ENCODE results near the gene AKR1D1. TPM values are rescaled to one million over a fixed set of nuclear protein-coding genes. Genes with fewer than 3 reads are reported as not detected.
"Not testable (repeated sequence)": the region's sequence is repeated elsewhere in the genome, so short reads cannot be mapped to it uniquely, and the experiment has no call there.

Gene AKR1D1
- total RNA-seq, 1 experiment from 2014 or later, result not detected

DNA sequence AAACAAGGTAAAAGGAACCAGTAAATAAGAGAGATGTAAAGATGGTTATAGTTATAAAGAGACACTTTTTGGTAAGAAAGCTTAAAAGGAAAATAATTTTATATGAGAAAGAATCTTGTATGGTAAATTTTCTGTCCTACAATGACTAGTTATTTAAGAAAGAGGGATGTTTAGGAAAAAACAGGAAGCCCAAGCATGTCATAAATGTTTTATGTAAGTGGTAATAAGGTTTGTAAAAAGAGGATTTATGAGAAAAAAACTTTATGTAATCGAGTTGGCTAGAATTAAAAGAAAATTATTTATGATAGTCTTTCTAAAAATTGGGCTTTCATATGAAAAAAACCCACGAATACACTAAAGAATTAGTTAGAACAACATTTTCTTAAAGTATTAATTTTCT is 40.1 kb upstream of the AKR1D1 start:
- H3K27ac ChIP-seq (ENCODE audit: low read length), result no peak overlapping the region
- H3K4me3 ChIP-seq (ENCODE audit: low read length), result no peak overlapping the region
- H4K20me1 ChIP-seq (ENCODE audit: insufficient read depth, low read depth, low read length), result no peaks in the 10 kb centered on the region
- H3K9me2 ChIP-seq (replicated peaks; ENCODE audit: insufficient read depth, low read length), result no peaks in the 10 kb centered on the region
- H3K9ac ChIP-seq (ENCODE audit: low read length), result no peak overlapping the region
- H3K27me3 ChIP-seq (ENCODE audit: low read length), result no peaks in the 10 kb centered on the region
- no peak for DNase-seq
- no peaks in the 10 kb centered on the region for H3K4me1 ChIP-seq (ENCODE audit: low read length)
- no peaks in the 10 kb centered on the region for H3K36me3 ChIP-seq (ENCODE audit: insufficient read depth, low read length)
- H3K4me2 ChIP-seq (ENCODE audit: low read depth, low read length, poor library complexity, severe bottlenecking), result no peak overlapping the region
- H2AFZ ChIP-seq (ENCODE audit: low read length), result no peak overlapping the region
- H3K79me2 ChIP-seq (ENCODE audit: low read length), result no peaks in the 10 kb centered on the region
- H3K9me3 ChIP-seq (ENCODE audit: low read length), result no peaks in the 10 kb centered on the region

GRCh38 chr7:138040063-138040462 is 36.2 kb upstream of the AKR1D1 start:
- H3K9me2 ChIP-seq (replicated peaks; ENCODE audit: insufficient read depth, low read length); H3K4me3 ChIP-seq (ENCODE audit: low read length); H4K20me1 ChIP-seq (ENCODE audit: insufficient read depth, low read depth, low read length); DNase-seq; H3K9me3 ChIP-seq (ENCODE audit: low read length); H3K4me2 ChIP-seq (ENCODE audit: low read depth, low read length, poor library complexity, severe bottlenecking); H3K27me3 ChIP-seq (ENCODE audit: low read length); H3K9ac ChIP-seq (ENCODE audit: low read length); H2AFZ ChIP-seq (ENCODE audit: low read length); H3K36me3 ChIP-seq (ENCODE audit: insufficient read depth, low read length); H3K4me1 ChIP-seq (ENCODE audit: low read length); H3K27ac ChIP-seq (ENCODE audit: low read length); H3K79me2 ChIP-seq (ENCODE audit: low read length): not testable (repeated sequence)

- Histone ChIP-seq H2AFZ (ENCODE audit: low read length) (no peak overlapping the region), H3K4me2 (ENCODE audit: low read depth, low read length, poor library complexity, severe bottlenecking) (no peak overlapping the region), H3K79me2 (ENCODE audit: low read length) (no peaks in the 10 kb centered on the region), H3K9me3 (ENCODE audit: low read length) (no peaks in the 10 kb centered on the region), H3K4me3 (ENCODE audit: low read length) (no peak overlapping the region), H3K27ac (ENCODE audit: low read length) (no peak overlapping the region), H3K9ac (ENCODE audit: low read length) (no peak overlapping the region), H3K36me3 (ENCODE audit: insufficient read depth, low read length) (no peaks in the 10 kb centered on the region), H3K9me2 (replicated peaks; ENCODE audit: insufficient read depth, low read length) (no peaks in the 10 kb centered on the region), H3K27me3 (ENCODE audit: low read length) (no peaks in the 10 kb centered on the region), H4K20me1 (ENCODE audit: insufficient read depth, low read depth, low read length) (no peaks in the 10 kb centered on the region), H3K4me1 (ENCODE audit: low read length) (no peaks in the 10 kb centered on the region)
- DNase-seq, result no peak
These were observed 31.4 kb upstream of the AKR1D1 start for GRCh38 chr7:138044897-138045296.

GRCh38 chr7:138047907-138048306 is 28.4 kb upstream of the AKR1D1 start:
- H3K9me3 ChIP-seq (ENCODE audit: low read length), result no peaks in the 10 kb centered on the region
- no peaks in the 10 kb centered on the region for H3K79me2 ChIP-seq (ENCODE audit: low read length)
- H3K27ac ChIP-seq (ENCODE audit: low read length), result no peak overlapping the region
- H3K36me3 ChIP-seq (ENCODE audit: insufficient read depth, low read length), result no peaks in the 10 kb centered on the region
- no peaks in the 10 kb centered on the region for H4K20me1 ChIP-seq (ENCODE audit: insufficient read depth, low read depth, low read length)
- no peaks in the 10 kb centered on the region for H3K9me2 ChIP-seq (replicated peaks; ENCODE audit: insufficient read depth, low read length)
- H3K4me1 ChIP-seq (ENCODE audit: low read length), result no peaks in the 10 kb centered on the region
- H3K9ac ChIP-seq (ENCODE audit: low read length), result no peak overlapping the region
- H2AFZ ChIP-seq (ENCODE audit: low read length), result no peak overlapping the region
- no peak overlapping the region for H3K4me2 ChIP-seq (ENCODE audit: low read depth, low read length, poor library complexity, severe bottlenecking)
- DNase-seq, result no peak
- no peak overlapping the region for H3K4me3 ChIP-seq (ENCODE audit: low read length)
- no peaks in the 10 kb centered on the region for H3K27me3 ChIP-seq (ENCODE audit: low read length)

- no peak overlapping the region for H3K4me2 ChIP-seq (ENCODE audit: low read depth, low read length, poor library complexity, severe bottlenecking)
- H3K9me3 ChIP-seq (ENCODE audit: low read length), result no peaks in the 10 kb centered on the region
- no peak overlapping the region for H2AFZ ChIP-seq (ENCODE audit: low read length)
- H3K9me2 ChIP-seq (replicated peaks; ENCODE audit: insufficient read depth, low read length), result no peaks in the 10 kb centered on the region
- H3K9ac ChIP-seq (ENCODE audit: low read length), result no peak overlapping the region
- H3K4me3 ChIP-seq (ENCODE audit: low read length), result no peak overlapping the region
- no peak overlapping the region for H3K27ac ChIP-seq (ENCODE audit: low read length)
- no peak for DNase-seq
- no peaks in the 10 kb centered on the region for H3K79me2 ChIP-seq (ENCODE audit: low read length)
- no peaks in the 10 kb centered on the region for H3K36me3 ChIP-seq (ENCODE audit: insufficient read depth, low read length)
- no peaks in the 10 kb centered on the region for H3K4me1 ChIP-seq (ENCODE audit: low read length)
- no peaks in the 10 kb centered on the region for H3K27me3 ChIP-seq (ENCODE audit: low read length)
- no peaks in the 10 kb centered on the region for H4K20me1 ChIP-seq (ENCODE audit: insufficient read depth, low read depth, low read length)
These were observed 26.6 kb upstream of the AKR1D1 start for GRCh38 chr7:138049505-138050116.

- not testable (repeated sequence) for H3K27ac ChIP-seq (ENCODE audit: low read length); H3K4me2 ChIP-seq (ENCODE audit: low read depth, low read length, poor library complexity, severe bottlenecking); H3K9me2 ChIP-seq (replicated peaks; ENCODE audit: insufficient read depth, low read length); H3K4me1 ChIP-seq (ENCODE audit: low read length); H3K36me3 ChIP-seq (ENCODE audit: insufficient read depth, low read length); H4K20me1 ChIP-seq (ENCODE audit: insufficient read depth, low read depth, low read length); H3K4me3 ChIP-seq (ENCODE audit: low read length); H2AFZ ChIP-seq (ENCODE audit: low read length); H3K27me3 ChIP-seq (ENCODE audit: low read length); H3K9me3 ChIP-seq (ENCODE audit: low read length); H3K79me2 ChIP-seq (ENCODE audit: low read length); H3K9ac ChIP-seq (ENCODE audit: low read length); DNase-seq
These were observed 24.5 kb upstream of the AKR1D1 start for GRCh38 chr7:138051712-138052247.

DNA sequence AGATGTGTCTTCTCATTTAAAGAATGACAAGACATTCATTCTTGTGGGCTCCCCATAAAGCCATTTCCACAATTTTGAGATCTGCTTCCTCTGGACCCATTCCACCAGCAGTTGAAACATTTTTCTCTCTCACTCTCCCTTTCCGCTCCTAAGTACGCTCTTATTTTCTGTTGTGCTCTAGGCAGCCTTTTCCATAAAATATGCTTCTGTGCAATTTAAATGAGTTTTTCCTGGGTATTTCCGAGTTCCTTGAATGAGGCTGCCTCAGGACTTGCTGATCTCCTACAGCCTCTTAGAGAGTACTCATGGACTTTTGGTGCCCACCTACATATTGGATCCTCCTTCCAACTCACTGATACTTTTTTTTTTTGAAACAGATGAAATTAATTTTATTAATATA is 23.6 kb upstream of the AKR1D1 start:
- H2AFZ ChIP-seq (ENCODE audit: low read length), result no peak overlapping the region
- H3K4me2 ChIP-seq (ENCODE audit: low read depth, low read length, poor library complexity, severe bottlenecking), result no peak overlapping the region
- H3K27ac ChIP-seq (ENCODE audit: low read length), result no peak overlapping the region
- no peaks in the 10 kb centered on the region for H3K36me3 ChIP-seq (ENCODE audit: insufficient read depth, low read length)
- H3K9me3 ChIP-seq (ENCODE audit: low read length), result no peaks in the 10 kb centered on the region
- H3K4me3 ChIP-seq (ENCODE audit: low read length), result no peak overlapping the region
- H3K4me1 ChIP-seq (ENCODE audit: low read length), result no peaks in the 10 kb centered on the region
- no peaks in the 10 kb centered on the region for H3K79me2 ChIP-seq (ENCODE audit: low read length)
- H3K27me3 ChIP-seq (ENCODE audit: low read length), result no peaks in the 10 kb centered on the region
- DNase-seq, result no peak
- no peaks in the 10 kb centered on the region for H4K20me1 ChIP-seq (ENCODE audit: insufficient read depth, low read depth, low read length)
- no peak overlapping the region for H3K9ac ChIP-seq (ENCODE audit: low read length)
- H3K9me2 ChIP-seq (replicated peaks; ENCODE audit: insufficient read depth, low read length), result no peaks in the 10 kb centered on the region

DNA sequence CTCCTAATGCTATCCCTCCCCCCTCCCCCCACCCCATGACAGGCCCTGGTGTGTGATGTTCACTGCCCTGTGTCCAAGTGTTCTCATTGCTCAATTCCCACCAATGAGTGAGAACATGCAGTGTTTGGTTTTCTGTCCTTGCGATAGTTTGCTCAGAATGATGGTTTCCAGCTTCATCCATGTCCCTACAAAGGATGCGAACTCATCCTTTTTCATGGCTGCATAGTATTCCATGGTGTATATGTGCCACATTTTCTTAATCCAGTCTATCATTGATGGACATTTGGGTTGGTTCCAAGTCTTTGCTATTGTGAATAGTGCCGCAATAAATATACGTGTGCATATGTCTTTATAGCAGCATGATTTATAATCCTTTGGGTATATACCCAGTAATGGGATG is 20.6 kb upstream of the AKR1D1 start:
- not testable (repeated sequence) for H2AFZ ChIP-seq (ENCODE audit: low read length); H4K20me1 ChIP-seq (ENCODE audit: insufficient read depth, low read depth, low read length); H3K27me3 ChIP-seq (ENCODE audit: low read length); H3K27ac ChIP-seq (ENCODE audit: low read length); H3K9ac ChIP-seq (ENCODE audit: low read length); H3K79me2 ChIP-seq (ENCODE audit: low read length); H3K9me2 ChIP-seq (replicated peaks; ENCODE audit: insufficient read depth, low read length); H3K4me1 ChIP-seq (ENCODE audit: low read length); H3K36me3 ChIP-seq (ENCODE audit: insufficient read depth, low read length); H3K9me3 ChIP-seq (ENCODE audit: low read length); H3K4me2 ChIP-seq (ENCODE audit: low read depth, low read length, poor library complexity, severe bottlenecking); DNase-seq; H3K4me3 ChIP-seq (ENCODE audit: low read length)

DNA sequence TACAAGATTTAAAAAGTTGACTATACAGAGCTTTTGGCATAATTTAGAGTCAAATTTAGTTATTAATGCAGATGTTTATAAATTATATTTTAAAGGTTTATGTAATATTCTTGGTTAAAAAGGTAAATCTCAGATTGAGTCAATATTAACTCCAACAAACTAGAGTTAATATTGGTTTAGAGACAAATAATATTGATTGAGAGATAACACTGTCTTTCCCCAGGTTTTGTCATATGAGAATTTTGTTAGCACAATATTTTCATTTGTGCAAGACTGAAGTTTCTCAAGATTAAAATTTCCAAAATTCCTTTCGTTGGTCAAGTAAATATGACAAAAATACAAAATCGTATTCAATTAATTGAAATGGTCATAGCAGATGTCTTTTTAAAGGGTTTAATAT is 12.9 kb upstream of the AKR1D1 start:
- no peak overlapping the region for H3K4me2 ChIP-seq (ENCODE audit: low read depth, low read length, poor library complexity, severe bottlenecking)
- no peaks in the 10 kb centered on the region for H4K20me1 ChIP-seq (ENCODE audit: insufficient read depth, low read depth, low read length)
- H3K27ac ChIP-seq (ENCODE audit: low read length), result no peak overlapping the region
- H3K9ac ChIP-seq (ENCODE audit: low read length), result no peak overlapping the region
- H3K27me3 ChIP-seq (ENCODE audit: low read length), result no peaks in the 10 kb centered on the region
- no peak for DNase-seq
- H2AFZ ChIP-seq (ENCODE audit: low read length), result no peak overlapping the region
- H3K4me1 ChIP-seq (ENCODE audit: low read length), result no peaks in the 10 kb centered on the region
- H3K36me3 ChIP-seq (ENCODE audit: insufficient read depth, low read length), result no peaks in the 10 kb centered on the region
- no peak overlapping the region for H3K4me3 ChIP-seq (ENCODE audit: low read length)
- no peaks in the 10 kb centered on the region for H3K79me2 ChIP-seq (ENCODE audit: low read length)
- no peaks in the 10 kb centered on the region for H3K9me3 ChIP-seq (ENCODE audit: low read length)
- no peaks in the 10 kb centered on the region for H3K9me2 ChIP-seq (replicated peaks; ENCODE audit: insufficient read depth, low read length)
